Endothelial cell of umbilical vein (primary cell): Measurements from ENCODE around the gene GMPPA. TPM values are rescaled to one million over a fixed set of nuclear protein-coding genes. Genes with fewer than 3 reads are reported as not detected.

Source experiments
- BruUV-seq: library from RNA; stranded (reverse); fragments of 400-500 nt; replicated peaks from 2 replicates; lab custom pipeline; 2021; lab: Mats Ljungman, UMichigan
- CTCF ChIA-PET: fragments of 300-600, 350-600 bp; sonication (Branson Sonifier 250); formaldehyde crosslinking; loops from one replicate; lab custom pipeline; 2021; ENCODE audit warnings: antibody characterized with exemption, inconsistent platforms; lab: Charles Lee
- POLR2A ChIA-PET: fragments of 300-600, 350-600 bp; sonication (Branson Sonifier 250); formaldehyde crosslinking; loops from one replicate; lab custom pipeline; 2021; ENCODE audit warnings: antibody characterized with exemption, inconsistent platforms; lab: Charles Lee
- DNase-seq: peaks from one replicate; pipeline ENCODE4 v3.0.0-alpha.2; 2011; ENCODE audit warnings: low read depth, low spot score
- FAIRE-seq: peaks from 2 replicates; lab custom pipeline; 2011; peaks lifted over from hg19 to GRCh38; lab: Jason Lieb, UNC
- H2AFZ ChIP-seq: 2 replicates; pipeline ENCODE4 v1.6.0; 2012; ENCODE audit warnings: low read depth, low read length, control low read depth, inconsistent platforms
- H3K27ac ChIP-seq: 2 replicates; pipeline ENCODE4 v1.5.1; 2011; ENCODE audit warnings: low read depth, mild to moderate bottlenecking, control low read depth, low read length, moderate library complexity; ENCODE audit not compliant: insufficient read depth
- H3K27me3 ChIP-seq, 2 experiments: 2 replicates each; pipeline versions ENCODE4 v1.6.0 to v1.6.1; 2011; ENCODE audit warnings: low read length in 2 of 2, mixed read lengths in 1 of 2; ENCODE audit not compliant: control insufficient read depth in 2 of 2, insufficient read depth in 2 of 2
- H3K36me3 ChIP-seq, 2 experiments: 2 replicates in 1 of 2; 3 replicates in 1 of 2; pipeline ENCODE4 v1.5.1; 2011; ENCODE audit warnings: low read length in 2 of 2, mild to moderate bottlenecking in 1 of 2, moderate library complexity in 1 of 2; ENCODE audit not compliant: control insufficient read depth in 2 of 2, insufficient read depth in 2 of 2; ENCODE audit errors: extremely low read depth in 1 of 2
- H3K4me1 ChIP-seq: 3 replicates; pipeline ENCODE4 v1.5.1; 2011; ENCODE audit warnings: mild to moderate bottlenecking, low read length; ENCODE audit not compliant: control insufficient read depth, insufficient read depth; ENCODE audit errors: extremely low read depth
- H3K4me2 ChIP-seq: 2 replicates; pipeline ENCODE4 v1.6.1; 2011; ENCODE audit warnings: low read length, control low read depth, mixed read lengths; ENCODE audit not compliant: insufficient read depth
- H3K4me3 ChIP-seq, 3 experiments: fragments of 200-600 bp in 1 of 3; sonication (generic), shearing (Covaris generic) in 1 of 3; replicated peaks in 1 of 3; 2 replicates each; pipeline ENCODE4 v1.5.1; 2011 to 2016; ENCODE audit warnings: control low read depth in 3 of 3, low read length in 3 of 3, mild to moderate bottlenecking in 2 of 3, inconsistent platforms in 1 of 3, low read depth in 1 of 3, moderate library complexity in 1 of 3; ENCODE audit not compliant: insufficient read depth in 1 of 3
- H3K79me2 ChIP-seq: 2 replicates; pipeline ENCODE4 v1.6.0; 2012; ENCODE audit warnings: low read length, inconsistent platforms; ENCODE audit not compliant: control insufficient read depth, insufficient read depth
- H3K9ac ChIP-seq: replicated peaks from 2 replicates; pipeline ENCODE3; 2011; ENCODE audit warnings: low read length, control low read depth; ENCODE audit not compliant: insufficient read depth; ENCODE audit errors: extremely low read depth
- H3K9me1 ChIP-seq: replicated peaks from 3 replicates; pipeline ENCODE4 v1.6.0; 2011; ENCODE audit warnings: mild to moderate bottlenecking, low read length; ENCODE audit not compliant: control insufficient read depth, insufficient read depth; ENCODE audit errors: extremely low read depth
- H3K9me3 ChIP-seq: replicated peaks from 2 replicates; pipeline ENCODE4 v1.5.1; 2012; ENCODE audit warnings: low read length, inconsistent platforms; ENCODE audit not compliant: control insufficient read depth, insufficient read depth
- H4K20me1 ChIP-seq: replicated peaks from 2 replicates; pipeline ENCODE3; 2011; ENCODE audit warnings: mild to moderate bottlenecking, low read length; ENCODE audit not compliant: control insufficient read depth, insufficient read depth; ENCODE audit errors: extremely low read depth
- EZH2 ChIP-seq: IDR thresholded peaks from 2 replicates; pipeline ENCODE4 v1.6.1; 2012; ENCODE audit warnings: borderline replicate concordance, low read depth, mild to moderate bottlenecking, moderate library complexity, low read length, inconsistent platforms; ENCODE audit not compliant: severe bottlenecking
- POLR2A ChIP-seq: IDR thresholded peaks from 2 replicates; pipeline ENCODE4 v1.6.1; 2012; ENCODE audit warnings: low read depth, mild to moderate bottlenecking, control low read depth, low read length
- dilution Hi-C: fragments of 300-500 bp; cut with MboI; formaldehyde crosslinking; loops from one replicate; pipeline ENCODE4 v1.15.0; 2019; ENCODE audit warnings: low sequenced_read_pairs; ENCODE audit not compliant: extremely low pct_ligation_motif_present
- intact Hi-C: fragments of 100-400 bp; cut with micrococcal nuclease; formaldehyde crosslinking; loops from one replicate; pipeline ENCODE4 v1.10.0; 2022
- polyA plus RNA-seq, 4 experiments: library from polyadenylated mRNA; depleted of rRNA in 3 of 4; stranded (reverse) in 3 of 4; unstranded in 1 of 4; fragments of >200 nt; gene quantifications; 2 replicates each; pipeline versions ENCODE4 v1.2.1 to v1.2.3, GENCODE V29; 2011 to 2012; ENCODE audit warnings: missing spikeins in 1 of 4
- total RNA-seq: library from RNA; stranded (reverse); gene quantifications from 2 replicates; pipeline ENCODE4 v1.2.3, GENCODE V29; 2021
- TF ChIP-seq, protein P1 (sequence below), 2 donors: IDR thresholded peaks; 1 replicate in 1 of 2; 2 replicates in 1 of 2; pipeline ENCODE4 v1.5.1; 2011; ENCODE audit warnings: low read length in 2 of 2, mild to moderate bottlenecking in 2 of 2, moderate library complexity in 2 of 2, control low read depth in 1 of 2, inconsistent platforms in 1 of 2, low read depth in 1 of 2; ENCODE audit not compliant: insufficient read depth in 1 of 2; ENCODE audit errors: extremely low read depth in 1 of 2

Gene GMPPA
- total and polyA plus RNA-seq, 2 donors (not counting 3 experiments of a cell fraction or from before 2014, with no cell fraction given): 39.1 to 104 TPM

DNA sequence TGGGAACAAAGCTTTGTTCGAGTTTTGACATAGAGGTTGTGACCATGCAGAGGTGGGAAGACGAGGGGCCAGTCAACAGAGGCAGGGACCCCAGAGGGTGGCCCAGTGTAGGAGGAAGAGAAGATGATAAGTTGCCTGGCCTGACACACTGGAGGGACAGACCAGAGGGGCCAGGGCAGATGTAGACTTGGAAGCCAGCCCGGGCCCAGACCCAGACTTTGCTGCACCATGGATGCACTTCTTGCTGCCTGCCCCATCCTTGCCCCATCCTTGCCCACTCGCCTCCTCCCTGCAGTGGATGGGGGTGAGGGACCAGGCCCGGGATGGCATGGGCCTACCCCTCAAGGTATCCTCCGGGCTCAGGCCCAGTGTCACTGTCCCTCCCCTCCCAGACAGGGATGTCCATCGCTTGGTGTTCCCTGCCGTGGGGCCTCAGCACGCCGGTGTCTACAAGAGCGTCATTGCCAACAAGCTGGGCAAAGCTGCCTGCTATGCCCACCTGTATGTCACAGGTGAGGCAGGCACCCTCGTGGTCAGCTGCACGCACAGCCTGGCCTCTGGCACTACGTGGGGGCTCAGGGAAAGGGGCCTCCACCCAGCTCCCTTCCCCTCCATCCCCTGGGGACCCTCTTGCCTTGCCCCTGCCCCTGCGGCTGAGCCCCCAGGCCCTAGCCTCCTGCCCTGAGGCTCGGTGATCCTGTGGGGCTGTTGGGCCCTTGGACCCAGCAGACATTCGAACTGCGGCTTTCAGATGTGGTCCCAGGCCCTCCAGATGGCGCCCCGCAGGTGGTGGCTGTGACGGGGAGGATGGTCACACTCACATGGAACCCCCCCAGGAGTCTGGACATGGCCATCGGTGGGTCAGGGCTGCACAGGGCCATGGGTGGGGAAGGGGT lies 27.0 kb upstream of the GMPPA start:
- BruUV-seq: no TSS peak
- Histone ChIP-seq H3K4me1 (no peaks in the 10 kb centered on the region), H3K9ac (no peak overlapping the region), H3K4me2 (no peak overlapping the region), H3K36me3 (no peaks in the 10 kb centered on the region), H3K9me3 (no peaks in the 10 kb centered on the region), H3K9me1 (no peaks in the 10 kb centered on the region), H4K20me1 (no peaks in the 10 kb centered on the region), H3K27me3 (no peaks in the 10 kb centered on the region), H3K79me2 (no peaks in the 10 kb centered on the region), H2AFZ (no peak overlapping the region), H3K4me3 (no peak overlapping the region), H3K27ac (no peak overlapping the region)
- intact Hi-C loops (no loop called here), dilution Hi-C loops (no loop called here)
- TF ChIP-seq POLR2A: no peak
- no peak for TF ChIP-seq EZH2
- TF ChIP-seq, protein P1, sequence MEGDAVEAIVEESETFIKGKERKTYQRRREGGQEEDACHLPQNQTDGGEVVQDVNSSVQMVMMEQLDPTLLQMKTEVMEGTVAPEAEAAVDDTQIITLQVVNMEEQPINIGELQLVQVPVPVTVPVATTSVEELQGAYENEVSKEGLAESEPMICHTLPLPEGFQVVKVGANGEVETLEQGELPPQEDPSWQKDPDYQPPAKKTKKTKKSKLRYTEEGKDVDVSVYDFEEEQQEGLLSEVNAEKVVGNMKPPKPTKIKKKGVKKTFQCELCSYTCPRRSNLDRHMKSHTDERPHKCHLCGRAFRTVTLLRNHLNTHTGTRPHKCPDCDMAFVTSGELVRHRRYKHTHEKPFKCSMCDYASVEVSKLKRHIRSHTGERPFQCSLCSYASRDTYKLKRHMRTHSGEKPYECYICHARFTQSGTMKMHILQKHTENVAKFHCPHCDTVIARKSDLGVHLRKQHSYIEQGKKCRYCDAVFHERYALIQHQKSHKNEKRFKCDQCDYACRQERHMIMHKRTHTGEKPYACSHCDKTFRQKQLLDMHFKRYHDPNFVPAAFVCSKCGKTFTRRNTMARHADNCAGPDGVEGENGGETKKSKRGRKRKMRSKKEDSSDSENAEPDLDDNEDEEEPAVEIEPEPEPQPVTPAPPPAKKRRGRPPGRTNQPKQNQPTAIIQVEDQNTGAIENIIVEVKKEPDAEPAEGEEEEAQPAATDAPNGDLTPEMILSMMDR (IDR thresholded peaks at IDR 0.05; ENCODE audit: extremely low read depth in 1 of 2, insufficient read depth in 1 of 2, low read depth in 1 of 2, low read length in 2 of 2): no peak
- FAIRE-seq (no peak), DNase-seq (no peak)
- ChIA-PET CTCF (interaction anchor here (1.4 to 2.4 kb wide), 4 partner anchors 12 to 69 kb away, joined by 3 to 10 read pairs (median 8); no protein-coding TSS in a partner anchor), POLR2A (no interaction called here)
